ENCODE measurements around the gene PLK2. TPM values are rescaled to one million over a fixed set of nuclear protein-coding genes. Genes with fewer than 3 reads are reported as not detected.

PLK2 gene
- total and polyA plus RNA-seq, 2 donors (not counting 3 experiments of a cell fraction or from before 2014, with no cell fraction given) = 199 to 250 TPM

DNA sequence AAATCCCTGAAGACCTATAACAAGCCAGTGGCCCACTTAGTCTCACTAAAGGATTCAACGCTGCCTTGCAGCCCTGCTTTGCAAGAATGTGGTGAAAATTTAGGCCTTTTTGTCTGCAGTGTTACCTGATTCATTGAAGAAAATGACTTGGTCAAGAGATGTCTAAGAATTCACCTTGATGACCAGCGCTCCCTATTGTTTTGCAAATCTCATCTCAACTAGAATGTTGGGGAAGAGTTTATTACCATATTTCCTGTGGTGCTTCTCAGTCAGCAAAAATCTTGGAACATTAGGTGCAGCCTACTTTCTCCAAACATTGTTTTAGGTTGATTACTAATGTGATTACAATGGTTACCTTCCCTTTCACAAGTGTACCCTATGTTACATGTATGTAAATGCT lies 53.5 kb downstream of the PLK2 start:
- ChIA-PET CTCF (interaction anchor here (0.9 kb wide), 1 partner anchor 590 kb away, joined by 3 read pairs; no protein-coding TSS in a partner anchor), POLR2A (no interaction called here)
- Histone ChIP-seq H3K79me2 (ENCODE audit: control insufficient read depth, insufficient read depth, low read length) (no peaks in the 10 kb centered on the region), H3K9ac (replicated peaks; ENCODE audit: extremely low read depth, insufficient read depth, low read length) (no peak overlapping the region), H3K9me1 (replicated peaks; ENCODE audit: control insufficient read depth, extremely low read depth, insufficient read depth, low read length) (no peaks in the 10 kb centered on the region), H3K4me3 (replicated peaks in 1 of 3; ENCODE audit: insufficient read depth in 1 of 3, low read depth in 1 of 3, low read length in 3 of 3) (no peak overlapping the region), H3K4me2 (ENCODE audit: insufficient read depth, low read length) (no peak overlapping the region), H3K4me1 (ENCODE audit: control insufficient read depth, extremely low read depth, insufficient read depth, low read length) (peaks cover 9% of the 10 kb centered on the region), H3K27me3 (ENCODE audit: control insufficient read depth in 2 of 2, insufficient read depth in 2 of 2, low read length in 2 of 2) (no peaks in the 10 kb centered on the region), H3K36me3 (ENCODE audit: control insufficient read depth in 2 of 2, extremely low read depth in 1 of 2, insufficient read depth in 2 of 2, low read length in 2 of 2) (no peaks in the 10 kb centered on the region), H3K27ac (ENCODE audit: insufficient read depth, low read depth, low read length) (no peak overlapping the region), H2AFZ (ENCODE audit: low read depth, low read length) (no peak overlapping the region), H4K20me1 (replicated peaks; ENCODE audit: control insufficient read depth, extremely low read depth, insufficient read depth, low read length) (no peaks in the 10 kb centered on the region), H3K9me3 (replicated peaks; ENCODE audit: control insufficient read depth, insufficient read depth, low read length) (no peaks in the 10 kb centered on the region)
- BruUV-seq (replicated peaks) = no TSS peak
- intact Hi-C loops (cut with micrococcal nuclease) (no loop called here), dilution Hi-C loops (cut with MboI; ENCODE audit: extremely low pct_ligation_motif_present, low sequenced_read_pairs) (no loop called here)
- no peak for FAIRE-seq
- no peak for TF ChIP-seq CTCF (IDR thresholded peaks at IDR 0.05; ENCODE audit: extremely low read depth in 1 of 2, insufficient read depth in 1 of 2, low read depth in 1 of 2, low read length in 2 of 2)
- no peak for TF ChIP-seq MYC (IDR thresholded peaks at IDR 0.05; ENCODE audit: low read depth, low read length)
- no peak for TF ChIP-seq EZH2 (IDR thresholded peaks at IDR 0.05; ENCODE audit: borderline replicate concordance, low read depth, low read length, severe bottlenecking)
- TF ChIP-seq FOS (IDR thresholded peaks at IDR 0.05; ENCODE audit: borderline replicate concordance, insufficient read depth, low read length) = no peak
- TF ChIP-seq POLR2AphosphoS5 (IDR thresholded peaks at IDR 0.05; ENCODE audit: insufficient read depth, low read depth, low read length) = no peak
- no peak for TF ChIP-seq JUN (IDR thresholded peaks at IDR 0.05; ENCODE audit: borderline replicate concordance, insufficient read depth, insufficient read length, low read depth)
- no peak for TF ChIP-seq POLR2A (IDR thresholded peaks at IDR 0.05; ENCODE audit: low read depth, low read length)
- no peak for TF ChIP-seq GATA2 (IDR thresholded peaks at IDR 0.05; ENCODE audit: insufficient read depth, insufficient read length, low read depth, low read length)
- TF ChIP-seq MAX (IDR thresholded peaks at IDR 0.05; ENCODE audit: insufficient read depth, insufficient read length) = no peak
- DNase-seq (ENCODE audit: low read depth, low spot score) = no peak

Measured in endothelial cell of umbilical vein (primary cell).